ENCODE measurements around the gene SELENON. TPM values are rescaled to one million over a fixed set of nuclear protein-coding genes. Genes with fewer than 3 reads are reported as not detected.

SELENON gene
- total and polyA plus RNA-seq, 10 donors = 9.7 to 80.9 (median 56.7) TPM

DNA sequence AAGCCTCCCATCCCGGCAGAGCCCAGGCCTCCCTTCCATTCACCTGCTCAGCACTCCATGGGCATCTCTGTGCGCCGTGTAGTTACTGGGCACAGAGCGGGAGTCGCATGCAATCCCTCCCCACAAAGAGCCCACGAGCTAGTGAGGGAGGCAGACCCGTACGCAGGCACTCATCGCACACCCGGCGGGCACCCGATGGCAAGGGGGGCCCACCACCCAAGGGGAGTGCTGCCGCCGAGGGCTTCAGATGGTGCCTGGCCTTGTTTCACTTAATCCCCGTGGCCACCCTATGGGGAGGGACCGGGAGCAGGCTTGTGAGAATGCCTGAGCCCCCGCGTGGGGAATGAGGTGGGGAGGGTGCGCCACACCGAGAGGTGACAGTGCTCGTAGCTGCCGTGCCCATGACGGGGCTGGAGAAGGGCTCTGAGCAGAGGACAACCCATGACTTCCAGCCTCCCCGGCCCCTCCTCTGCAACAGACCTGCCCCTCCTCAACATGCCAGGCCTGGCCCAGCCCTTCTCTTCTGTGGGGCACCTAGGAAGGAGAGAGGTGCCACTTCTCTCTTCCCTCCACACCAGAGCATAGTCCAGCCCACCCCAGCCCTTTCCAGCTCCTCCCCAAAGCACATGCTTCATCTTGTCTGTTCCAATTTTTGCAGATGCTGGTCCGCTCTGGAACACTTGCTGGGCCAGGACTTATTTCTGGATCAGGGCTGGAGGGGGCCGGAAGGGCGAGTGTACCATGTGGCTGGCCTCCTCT is 30.2 kb upstream of the SELENON start:
- Histone ChIP-seq H3K9me3 (no peaks in the 10 kb centered on the region), H3K4me1 (peaks cover 20 to 67% (median 38%) of the 10 kb centered on the region in 6 donors)

GRCh38 chr1:25770541-25771220 is 29.3 kb upstream of the SELENON start:
- TF ChIP-seq CTCF (IDR thresholded peaks at IDR 0.05 in 8 of 11, conservative IDR thresholded peaks at IDR 0.05 in 3 of 11) (no peak), POLR2A (IDR thresholded peaks at IDR 0.05) (no peak), POLR2AphosphoS5 (IDR thresholded peaks at IDR 0.05) (peak in 1 of 3 donors; percentile 14)
- peak overlapping the region in 7 of 8 donors; percentile 32 to 63 (median 46) for H3K27ac ChIP-seq
- intact Hi-C loops (cut with DNase I; ENCODE audit: low total_unique reads) = no loop called here
- no peaks in the 10 kb centered on the region for H3K27me3 ChIP-seq (replicated peaks in 1 of 7)
- peaks cover 0 to 41% (median 1%) of the 10 kb centered on the region in 6 donors for H3K36me3 ChIP-seq
- H3K4me1 ChIP-seq = peaks cover 26 to 68% (median 43%) of the 10 kb centered on the region in 6 donors
- WGBS, 5 donors = 60 to 67% (median 65%) methylated on average over 14 of the region's 14 CpGs
- DNase-seq = no peak
- H3K9me3 ChIP-seq = no peaks in the 10 kb centered on the region
- H3K4me3 ChIP-seq = no peak overlapping the region

More for the DNA sequence above, 30.2 kb upstream of the SELENON start:
- H3K4me3 ChIP-seq = no peak overlapping the region
- no peaks in the 10 kb centered on the region for H3K27me3 ChIP-seq (replicated peaks in 1 of 7)
- peak overlapping the region in 4 of 8 donors; percentile 30 to 63 (median 52) for H3K27ac ChIP-seq
- H3K36me3 ChIP-seq = peaks cover 0 to 45% (median 1%) of the 10 kb centered on the region in 6 donors
- intact Hi-C loops (cut with DNase I; ENCODE audit: low total_unique reads) = no loop called here
- TF ChIP-seq CTCF (IDR thresholded peaks at IDR 0.05 in 8 of 11, conservative IDR thresholded peaks at IDR 0.05 in 3 of 11) = no peak
- TF ChIP-seq POLR2AphosphoS5 (IDR thresholded peaks at IDR 0.05) = no peak
- no peak for TF ChIP-seq POLR2A (IDR thresholded peaks at IDR 0.05)
- no peak for DNase-seq
- WGBS, 5 donors = 92 to 95% (median 93%) methylated on average over 7 to 27 of the region's 27 CpGs

GRCh38 chr1:25771221-25772114 is 28.5 kb upstream of the SELENON start:
- H3K27me3 ChIP-seq (replicated peaks in 1 of 7) = no peaks in the 10 kb centered on the region
- intact Hi-C loops (cut with DNase I; ENCODE audit: low total_unique reads) = no loop called here
- peaks cover 19 to 64% (median 42%) of the 10 kb centered on the region in 6 donors for H3K4me1 ChIP-seq
- peak; percentile 84 for DNase-seq
- H3K36me3 ChIP-seq = peaks cover 0 to 43% (median 1%) of the 10 kb centered on the region in 6 donors
- 25 to 35% (median 29%) methylated on average over 27 to 34 of the region's 34 CpGs for WGBS, 5 donors
- H3K27ac ChIP-seq = peak overlapping the region in 7 of 8 donors; percentile 32 to 63 (median 46)
- H3K9me3 ChIP-seq = no peaks in the 10 kb centered on the region
- TF ChIP-seq CTCF (IDR thresholded peaks at IDR 0.05 in 8 of 11, conservative IDR thresholded peaks at IDR 0.05 in 3 of 11) = no peak
- peak; percentile 24 to 65 (median 47) for TF ChIP-seq POLR2AphosphoS5 (IDR thresholded peaks at IDR 0.05)
- TF ChIP-seq POLR2A (IDR thresholded peaks at IDR 0.05) = no peak
- H3K4me3 ChIP-seq = no peak overlapping the region
